ENCODE data around the gene PAX8. TPM values are rescaled to one million over a fixed set of nuclear protein-coding genes. Genes with fewer than 3 reads are reported as not detected.
"Not testable (repeated sequence)": the region's sequence is repeated elsewhere in the genome, so short reads cannot be mapped to it uniquely, and the experiment has no call there.

The PAX8 gene
- total RNA-seq, 3 donors from 2014 or later = under 0.01 to 2.6 (median 1.0) TPM

GRCh38 chr2:113291191-113291590 is 12.5 kb upstream of the PAX8 start:
- no peak for DNase-seq (ENCODE audit: low spot score in 2 of 2)

DNA sequence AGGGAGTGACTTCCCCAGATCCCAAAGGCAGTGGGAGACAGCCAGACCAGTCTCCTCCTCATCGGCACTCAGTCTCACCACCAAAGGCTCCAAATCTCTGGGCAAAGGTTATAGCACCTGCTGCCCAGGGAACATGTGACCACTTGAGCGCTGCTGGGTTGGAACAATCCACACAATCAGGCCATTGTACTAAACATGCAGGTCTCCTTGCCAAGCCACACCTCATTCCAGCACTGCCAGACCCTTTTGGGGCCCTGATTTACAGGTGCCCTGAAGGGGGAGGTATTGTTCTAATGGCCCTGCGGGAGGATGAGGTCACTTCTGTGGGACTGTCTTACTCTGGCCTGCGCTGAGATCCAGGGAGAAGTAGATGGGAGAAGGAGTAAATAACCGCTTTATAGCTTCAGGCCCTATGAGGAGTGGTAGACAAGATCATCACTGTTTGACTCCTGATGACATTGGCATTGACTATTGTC is 10.0 kb upstream of the PAX8 start:
- H3K4me3 ChIP-seq; H3K9me3 ChIP-seq; intact Hi-C loops (cut with DNase I; ENCODE audit: low total_unique reads); H3K27me3 ChIP-seq; H3K36me3 ChIP-seq; H3K4me1 ChIP-seq: not testable (repeated sequence)
- peak in 1 of 2 donors; percentile 65 for DNase-seq (ENCODE audit: low spot score in 2 of 2)
- H3K27ac ChIP-seq = peak overlapping the region; percentile 48 to 68

More at GRCh38 chr2:113291191-113291590, 12.5 kb upstream of the PAX8 start:
- Histone ChIP-seq H3K4me3 (no peak overlapping the region), H3K27ac (no peak overlapping the region), H3K9me3 (no peaks in the 10 kb centered on the region), H3K4me1 (no peaks in the 10 kb centered on the region), H3K36me3 (no peaks in the 10 kb centered on the region), H3K27me3 (no peaks in the 10 kb centered on the region)
- intact Hi-C loops (cut with DNase I; ENCODE audit: low total_unique reads) = no loop called here
- no peak for TF ChIP-seq POLR2AphosphoS5 (IDR thresholded peaks at IDR 0.05)
- no peak for TF ChIP-seq POLR2A (IDR thresholded peaks at IDR 0.05)
- TF ChIP-seq, protein P1, sequence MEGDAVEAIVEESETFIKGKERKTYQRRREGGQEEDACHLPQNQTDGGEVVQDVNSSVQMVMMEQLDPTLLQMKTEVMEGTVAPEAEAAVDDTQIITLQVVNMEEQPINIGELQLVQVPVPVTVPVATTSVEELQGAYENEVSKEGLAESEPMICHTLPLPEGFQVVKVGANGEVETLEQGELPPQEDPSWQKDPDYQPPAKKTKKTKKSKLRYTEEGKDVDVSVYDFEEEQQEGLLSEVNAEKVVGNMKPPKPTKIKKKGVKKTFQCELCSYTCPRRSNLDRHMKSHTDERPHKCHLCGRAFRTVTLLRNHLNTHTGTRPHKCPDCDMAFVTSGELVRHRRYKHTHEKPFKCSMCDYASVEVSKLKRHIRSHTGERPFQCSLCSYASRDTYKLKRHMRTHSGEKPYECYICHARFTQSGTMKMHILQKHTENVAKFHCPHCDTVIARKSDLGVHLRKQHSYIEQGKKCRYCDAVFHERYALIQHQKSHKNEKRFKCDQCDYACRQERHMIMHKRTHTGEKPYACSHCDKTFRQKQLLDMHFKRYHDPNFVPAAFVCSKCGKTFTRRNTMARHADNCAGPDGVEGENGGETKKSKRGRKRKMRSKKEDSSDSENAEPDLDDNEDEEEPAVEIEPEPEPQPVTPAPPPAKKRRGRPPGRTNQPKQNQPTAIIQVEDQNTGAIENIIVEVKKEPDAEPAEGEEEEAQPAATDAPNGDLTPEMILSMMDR (IDR thresholded peaks at IDR 0.05) = no peak

DNA sequence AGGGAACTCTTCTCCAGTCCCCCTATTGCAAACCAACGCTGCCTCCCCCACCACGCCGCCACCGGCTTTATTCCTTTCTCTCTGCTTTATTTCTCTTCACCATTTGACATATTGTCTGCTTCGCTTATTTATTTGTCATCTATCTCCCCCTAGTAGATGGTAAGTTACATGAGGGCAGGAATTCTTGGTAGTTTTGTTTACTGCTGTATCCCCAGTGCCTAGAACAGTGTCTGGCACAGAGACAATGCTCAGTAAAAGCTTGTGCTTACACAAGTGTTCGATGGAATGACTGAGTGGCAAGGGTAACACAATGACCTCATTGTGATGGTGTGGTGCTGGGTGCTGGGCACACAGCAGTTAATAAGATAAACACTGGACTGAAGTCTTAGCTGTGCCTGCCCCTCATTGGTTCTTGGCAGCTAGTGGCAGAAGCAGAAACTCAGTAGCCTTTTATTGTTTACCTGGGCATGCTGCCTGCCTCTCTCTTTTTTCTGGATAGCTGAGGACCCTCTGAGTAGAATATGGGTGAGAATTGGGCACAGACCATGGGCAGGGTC is 9.5 kb upstream of the PAX8 start:
- H3K27ac ChIP-seq = peak overlapping the region; percentile 48 to 68
- intact Hi-C loops (cut with DNase I; ENCODE audit: low total_unique reads) = not testable (repeated sequence)

GRCh38 chr2:113285816-113286215 is 7.1 kb upstream of the PAX8 start:
- no peak for TF ChIP-seq POLR2AphosphoS5 (IDR thresholded peaks at IDR 0.05)
- no peak for TF ChIP-seq POLR2A (IDR thresholded peaks at IDR 0.05)
- TF ChIP-seq, protein P1 (IDR thresholded peaks at IDR 0.05) = no peak
- DNase-seq (ENCODE audit: low spot score in 2 of 2) = no peak
- Histone ChIP-seq H3K27ac (no peak overlapping the region), H3K27me3 (no peaks in the 10 kb centered on the region), H3K9me3 (no peaks in the 10 kb centered on the region), H3K36me3 (no peaks in the 10 kb centered on the region), H3K4me1 (no peaks in the 10 kb centered on the region), H3K4me3 (no peak overlapping the region)
- intact Hi-C loops (cut with DNase I; ENCODE audit: low total_unique reads) = no loop called here

More for the DNA sequence above, 9.5 kb upstream of the PAX8 start:
- H3K4me3 ChIP-seq; H3K9me3 ChIP-seq; H3K36me3 ChIP-seq; H3K27me3 ChIP-seq; H3K4me1 ChIP-seq; DNase-seq (ENCODE audit: low spot score in 2 of 2): not testable (repeated sequence)

- H3K27ac ChIP-seq = peak overlapping the region in 1 of 2 donors; percentile 80
- DNase-seq (ENCODE audit: low spot score in 2 of 2); H3K4me1 ChIP-seq; H3K27me3 ChIP-seq; H3K9me3 ChIP-seq; H3K36me3 ChIP-seq; H3K4me3 ChIP-seq; intact Hi-C loops (cut with DNase I; ENCODE audit: low total_unique reads): not testable (repeated sequence)
Measured at GRCh38 chr2:113284999-113285398, 6.3 kb upstream of the PAX8 start.

DNA sequence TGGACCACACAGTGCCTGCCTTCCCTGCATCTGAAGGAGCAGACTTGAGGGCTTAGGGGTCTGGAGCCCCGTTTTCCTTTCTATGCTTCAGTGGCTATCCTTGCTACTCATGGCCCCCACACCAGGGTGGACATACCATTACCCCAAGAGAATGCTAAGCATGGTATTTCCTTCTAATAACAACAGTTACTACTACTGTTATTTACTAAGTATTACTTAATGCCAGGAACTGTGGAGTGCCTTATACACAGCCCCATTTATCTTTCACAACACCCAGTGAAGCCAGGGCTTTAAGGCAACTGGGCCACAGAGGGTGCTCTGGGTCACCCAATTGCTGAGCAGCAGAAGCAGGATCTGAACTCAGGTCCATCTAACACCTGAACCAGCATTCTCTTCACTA is 5.8 kb upstream of the PAX8 start:
- DNase-seq (ENCODE audit: low spot score in 2 of 2) = no peak
- intact Hi-C loops (cut with DNase I; ENCODE audit: low total_unique reads) = no loop called here
- H3K4me3 ChIP-seq = no peak overlapping the region

DNA sequence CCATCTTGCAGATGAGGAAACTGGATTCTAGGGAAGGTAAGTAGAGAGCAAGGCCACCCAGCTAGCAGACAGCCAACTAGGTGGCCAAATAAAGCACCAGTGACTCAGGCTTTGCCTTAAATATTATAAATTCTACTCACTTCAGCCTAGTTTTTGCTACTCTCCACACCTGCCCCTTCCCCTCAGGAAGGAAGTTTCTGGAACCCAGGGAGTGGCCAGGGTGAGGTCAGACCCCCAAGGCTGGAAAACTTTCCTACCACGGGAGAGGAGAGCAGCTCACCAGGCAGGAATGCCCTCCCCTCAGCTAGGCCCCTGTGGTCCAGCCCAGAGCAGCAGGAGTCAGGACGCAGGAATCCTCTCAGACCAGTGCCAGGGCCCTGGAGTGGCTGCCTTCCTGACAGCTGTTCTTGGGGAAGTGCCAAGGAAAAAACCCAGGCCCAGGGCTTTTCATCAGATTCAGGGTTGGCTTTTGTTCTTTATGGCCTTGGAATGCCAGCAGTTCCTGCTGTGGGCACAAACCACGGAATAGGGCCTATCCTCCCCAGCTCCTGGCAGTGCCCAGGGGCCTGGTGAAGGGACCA is 5.1 kb upstream of the PAX8 start:
- no peak overlapping the region for H3K4me3 ChIP-seq
- peak; percentile 12 to 33 (median 26) for TF ChIP-seq POLR2AphosphoS5 (IDR thresholded peaks at IDR 0.05)
- TF ChIP-seq, protein P1 (IDR thresholded peaks at IDR 0.05) = no peak
- peak overlapping the region; percentile 69 to 80 for H3K27ac ChIP-seq
- H3K4me1 ChIP-seq = no peaks in the 10 kb centered on the region
- intact Hi-C loops (cut with DNase I; ENCODE audit: low total_unique reads) = loop anchor here (2.0 kb wide), 1 partner anchor 25 kb away; no protein-coding TSS in a partner anchor
- H3K36me3 ChIP-seq = no peaks in the 10 kb centered on the region
- peak; percentile 62 to 88 for DNase-seq (ENCODE audit: low spot score in 2 of 2)
- H3K27me3 ChIP-seq = no peaks in the 10 kb centered on the region
- no peaks in the 10 kb centered on the region for H3K9me3 ChIP-seq

More for the DNA sequence above, 5.8 kb upstream of the PAX8 start:
- TF ChIP-seq POLR2AphosphoS5 (IDR thresholded peaks at IDR 0.05) = no peak
- no peak for TF ChIP-seq POLR2A (IDR thresholded peaks at IDR 0.05)
- Histone ChIP-seq H3K4me1 (no peaks in the 10 kb centered on the region), H3K27me3 (no peaks in the 10 kb centered on the region), H3K36me3 (no peaks in the 10 kb centered on the region), H3K9me3 (no peaks in the 10 kb centered on the region), H3K27ac (peak overlapping the region; percentile 69 to 80)
